Subcutaneous adipose tissue (tissue), 4 donors: ENCODE results near the gene SEMA7A. TPM values are rescaled to one million over a fixed set of nuclear protein-coding genes. Genes with fewer than 3 reads are reported as not detected.

ENCODE experiments used
- CTCF ChIP-seq: fragments of 450-650 bp; IDR thresholded peaks from one replicate; pipeline ENCODE4 v1.5.1; 2016; ENCODE audit warnings: low read depth, mild to moderate bottlenecking, control low read depth, antibody characterized with exemption, moderate library complexity
- total RNA-seq, 4 donors: library from RNA; depleted of rRNA; stranded (reverse); fragments of >200 nt; gene quantifications; one replicate each; pipeline ENCODE4 v1.1.0, GENCODE V29; 2016

Gene SEMA7A
- total RNA-seq, 4 donors from 2014 or later, result 0.38 to 2.4 (median 0.74) TPM

DNA sequence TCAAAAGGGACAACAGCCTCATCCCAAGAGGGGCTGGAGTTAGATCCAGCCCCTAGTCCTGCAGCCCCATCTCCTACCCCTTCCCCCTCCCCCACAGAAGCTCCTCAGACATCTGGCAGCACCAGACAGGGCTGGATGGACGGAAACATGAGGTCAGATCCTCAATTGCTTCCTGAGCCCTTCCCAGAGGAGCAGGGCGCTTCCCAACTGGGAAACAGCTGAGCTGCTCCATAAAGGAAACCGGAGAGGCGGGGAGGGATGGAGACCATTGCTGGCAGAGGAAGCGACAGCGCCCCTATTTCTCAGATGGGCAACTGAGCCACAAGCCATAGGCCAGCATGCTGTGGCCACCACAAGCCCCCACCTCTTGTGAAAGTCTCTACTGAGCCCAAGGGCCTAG lies 48.0 kb downstream of the SEMA7A start:
- no peak for TF ChIP-seq CTCF

GRCh38 chr15:74384881-74385643 lies 48.7 kb downstream of the SEMA7A start:
- TF ChIP-seq CTCF, result no peak

DNA sequence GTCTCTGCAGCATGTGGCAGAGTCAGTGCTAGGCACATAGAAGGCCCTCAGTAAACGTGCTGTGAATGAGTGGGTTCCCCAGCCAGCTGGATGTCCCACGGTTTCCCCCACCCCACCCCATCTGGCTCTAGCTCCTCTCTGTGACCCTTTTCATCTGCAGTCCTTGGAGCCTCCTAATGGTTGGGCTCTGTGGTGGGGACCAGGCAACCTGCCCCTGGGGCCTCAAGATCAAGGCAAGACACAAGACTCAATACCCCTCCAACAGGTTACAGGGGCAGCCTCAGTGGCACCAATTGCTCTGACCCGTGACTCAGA lies 49.2 kb downstream of the SEMA7A start:
- no peak for TF ChIP-seq CTCF

DNA sequence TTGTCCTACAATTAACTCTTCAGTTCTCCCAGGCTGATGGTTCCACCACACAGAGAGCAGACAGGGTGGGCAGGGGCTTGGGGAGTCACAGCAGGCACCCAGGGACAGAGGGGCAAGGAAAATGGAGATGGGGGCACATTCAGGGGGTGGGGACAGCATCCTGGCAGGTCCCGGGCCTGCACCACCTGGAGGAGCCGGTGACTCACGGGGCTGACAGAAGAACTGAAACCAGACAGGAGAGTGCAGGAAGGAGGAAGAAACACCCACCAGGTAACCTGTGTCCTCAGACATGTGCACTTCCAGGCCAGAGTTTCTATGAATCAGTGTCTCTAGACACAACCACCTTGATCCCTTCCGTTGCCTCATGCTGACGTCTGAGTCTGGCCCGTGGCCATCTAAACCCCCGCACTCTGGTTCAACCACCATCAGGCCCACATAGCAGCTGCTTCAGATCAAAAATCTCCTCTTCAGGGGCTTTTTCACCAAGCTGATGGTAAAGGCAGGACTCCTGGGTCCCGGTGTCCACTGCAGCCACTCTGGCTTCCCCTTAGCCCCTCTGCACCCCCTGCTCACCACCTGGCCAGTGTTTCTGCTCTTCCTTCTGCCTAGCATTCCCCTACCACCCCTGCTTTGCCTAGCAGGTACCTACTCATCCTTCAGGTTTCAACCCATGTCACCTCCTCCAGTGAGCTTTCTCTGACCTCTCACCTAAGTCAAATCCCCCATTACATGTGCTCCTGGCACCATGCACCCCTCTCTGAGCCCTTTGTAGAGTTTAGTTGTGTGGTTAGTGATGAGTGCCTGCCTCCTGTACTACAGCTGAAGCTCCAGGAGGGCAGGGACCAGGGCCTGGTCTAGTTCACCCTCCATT lies 49.8 kb downstream of the SEMA7A start:
- TF ChIP-seq CTCF, result no peak

GRCh38 chr15:74383286-74383685 lies 50.5 kb downstream of the SEMA7A start:
- TF ChIP-seq CTCF, result no peak

- no peak for TF ChIP-seq CTCF
Observed at GRCh38 chr15:74382004-74382816, 51.5 kb downstream of the SEMA7A start.

DNA sequence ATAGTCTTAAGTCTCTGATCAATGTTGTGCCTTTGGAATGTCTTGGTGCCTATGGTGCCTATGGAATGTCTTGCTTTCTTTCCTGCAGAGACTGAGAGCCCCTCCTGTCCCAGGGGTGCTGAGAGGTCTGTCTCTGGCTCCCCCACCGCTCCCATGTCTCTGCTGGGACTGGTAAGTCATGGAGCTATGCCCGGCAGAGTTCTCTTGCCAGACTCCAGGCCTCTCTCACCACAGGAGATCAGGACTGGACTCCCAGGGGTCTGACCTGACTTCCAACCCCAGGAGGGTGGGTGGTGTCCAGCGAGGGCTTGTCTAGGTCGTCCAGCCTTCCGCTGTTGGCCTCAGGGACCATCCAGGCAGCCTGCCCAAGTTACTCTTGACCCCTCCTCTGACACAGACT lies 52.3 kb downstream of the SEMA7A start:
- TF ChIP-seq CTCF, result no peak
